ENCODE results near the gene F3. TPM values are rescaled to one million over a fixed set of nuclear protein-coding genes. Genes with fewer than 3 reads are reported as not detected.
"Not testable (repeated sequence)": the region's sequence is repeated elsewhere in the genome, so short reads cannot be mapped to it uniquely, and the experiment has no call there.

Gene F3
- total RNA-seq, 2 experiments from 2014 or later: not detected

DNA sequence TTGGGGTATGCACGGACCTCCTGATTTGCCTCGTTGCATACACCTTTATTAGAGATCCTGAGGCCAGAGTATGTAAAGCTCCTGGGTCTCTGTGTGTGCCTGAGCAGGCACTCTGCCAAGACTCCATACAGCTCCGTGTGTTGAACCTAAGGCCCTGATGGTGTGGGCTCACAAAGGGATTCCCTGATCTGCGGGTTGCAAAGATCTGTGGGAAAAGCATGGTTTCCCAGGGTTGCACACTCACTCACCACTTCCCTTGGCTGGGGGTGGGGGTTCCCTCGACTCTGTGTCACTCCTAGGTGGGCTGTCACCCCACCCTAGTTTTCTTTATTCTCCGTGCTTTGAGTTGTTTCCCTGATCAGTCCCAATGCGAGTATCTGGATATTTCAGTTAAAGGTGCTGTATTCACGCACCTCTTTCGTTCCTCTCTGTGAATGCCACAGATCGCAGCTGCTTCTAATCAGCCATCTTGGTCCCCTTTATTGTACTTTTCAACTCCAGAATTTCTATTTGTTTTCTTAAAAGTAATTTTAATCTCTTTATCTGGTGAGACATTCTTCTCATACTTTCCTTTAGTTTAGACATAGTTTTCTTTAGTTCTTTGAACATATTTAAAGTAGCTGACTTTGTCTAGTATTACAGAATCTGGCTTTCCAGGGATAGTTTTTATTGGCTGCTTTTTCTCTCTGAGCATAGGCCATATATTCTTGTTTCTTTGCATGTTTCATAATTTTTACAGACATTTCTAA lies 39.0 kb upstream of the F3 start:
- no peak overlapping the region for H3K27ac Mint-ChIP-seq
- peaks cover 7% of the 10 kb centered on the region for H3K9me3 Mint-ChIP-seq
- ChIA-PET CTCF (no interaction called here), POLR2A (no interaction called here)
- ATAC-seq: no peak
- peaks cover 3% of the 10 kb centered on the region for H3K27me3 Mint-ChIP-seq
- H3K4me3 Mint-ChIP-seq: no peak overlapping the region
- intact Hi-C loops (cut with micrococcal nuclease): no loop called here
- H3K36me3 Mint-ChIP-seq (ENCODE audit: low read depth): no peaks in the 10 kb centered on the region
- H3K4me1 Mint-ChIP-seq (ENCODE audit: low read depth): no peaks in the 10 kb centered on the region
- no peak for DNase-seq
- TF ChIP-seq, protein P1, sequence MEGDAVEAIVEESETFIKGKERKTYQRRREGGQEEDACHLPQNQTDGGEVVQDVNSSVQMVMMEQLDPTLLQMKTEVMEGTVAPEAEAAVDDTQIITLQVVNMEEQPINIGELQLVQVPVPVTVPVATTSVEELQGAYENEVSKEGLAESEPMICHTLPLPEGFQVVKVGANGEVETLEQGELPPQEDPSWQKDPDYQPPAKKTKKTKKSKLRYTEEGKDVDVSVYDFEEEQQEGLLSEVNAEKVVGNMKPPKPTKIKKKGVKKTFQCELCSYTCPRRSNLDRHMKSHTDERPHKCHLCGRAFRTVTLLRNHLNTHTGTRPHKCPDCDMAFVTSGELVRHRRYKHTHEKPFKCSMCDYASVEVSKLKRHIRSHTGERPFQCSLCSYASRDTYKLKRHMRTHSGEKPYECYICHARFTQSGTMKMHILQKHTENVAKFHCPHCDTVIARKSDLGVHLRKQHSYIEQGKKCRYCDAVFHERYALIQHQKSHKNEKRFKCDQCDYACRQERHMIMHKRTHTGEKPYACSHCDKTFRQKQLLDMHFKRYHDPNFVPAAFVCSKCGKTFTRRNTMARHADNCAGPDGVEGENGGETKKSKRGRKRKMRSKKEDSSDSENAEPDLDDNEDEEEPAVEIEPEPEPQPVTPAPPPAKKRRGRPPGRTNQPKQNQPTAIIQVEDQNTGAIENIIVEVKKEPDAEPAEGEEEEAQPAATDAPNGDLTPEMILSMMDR (IDR thresholded peaks at IDR 0.05): no peak

GRCh38 chr1:94579876-94580294 lies 38.3 kb upstream of the F3 start:
- POLR2A ChIA-PET: no interaction called here
- Mint-ChIP-seq H3K36me3 (ENCODE audit: low read depth) (no peaks in the 10 kb centered on the region), H3K9me3 (peaks cover 7% of the 10 kb centered on the region), H3K4me3 (no peak overlapping the region), H3K4me1 (ENCODE audit: low read depth) (no peaks in the 10 kb centered on the region), H3K27ac (no peak overlapping the region), H3K27me3 (peaks cover 3% of the 10 kb centered on the region)
- no peak for ATAC-seq
- intact Hi-C loops (cut with micrococcal nuclease): no loop called here
- CTCF ChIA-PET: no interaction called here
- TF ChIP-seq, protein P1 (IDR thresholded peaks at IDR 0.05): no peak
- no peak for DNase-seq

DNA sequence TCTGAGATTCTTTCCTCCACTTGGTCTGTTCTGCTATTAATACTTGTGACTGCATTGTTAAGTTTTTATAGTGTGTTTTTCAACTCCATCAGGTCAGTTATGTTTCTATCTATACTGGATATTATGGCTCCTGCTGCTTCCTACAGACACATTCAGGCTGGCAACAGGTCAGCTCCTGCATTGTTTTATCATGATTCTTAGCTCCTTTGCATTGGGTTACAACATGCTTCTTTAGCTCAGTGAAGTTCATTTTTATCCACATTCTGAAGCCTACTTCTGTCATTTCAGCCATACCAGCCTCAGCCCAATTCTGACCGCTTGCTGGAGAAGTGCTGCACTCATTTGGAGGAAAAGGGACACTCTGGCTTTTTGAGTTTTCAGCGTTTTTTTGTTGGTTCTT lies 37.3 kb upstream of the F3 start:
- TF ChIP-seq, protein P1 (IDR thresholded peaks at IDR 0.05): no peak
- DNase-seq (no peak), ATAC-seq (no peak)
- no peak overlapping the region for H3K27ac Mint-ChIP-seq
- intact Hi-C loops (cut with micrococcal nuclease): no loop called here
- POLR2A ChIA-PET: no interaction called here
- H3K36me3 Mint-ChIP-seq (ENCODE audit: low read depth): no peaks in the 10 kb centered on the region
- no peak overlapping the region for H3K4me3 Mint-ChIP-seq
- no peaks in the 10 kb centered on the region for H3K4me1 Mint-ChIP-seq (ENCODE audit: low read depth)
- CTCF ChIA-PET: no interaction called here
- no peaks in the 10 kb centered on the region for H3K27me3 Mint-ChIP-seq
- peaks cover 7% of the 10 kb centered on the region for H3K9me3 Mint-ChIP-seq

DNA sequence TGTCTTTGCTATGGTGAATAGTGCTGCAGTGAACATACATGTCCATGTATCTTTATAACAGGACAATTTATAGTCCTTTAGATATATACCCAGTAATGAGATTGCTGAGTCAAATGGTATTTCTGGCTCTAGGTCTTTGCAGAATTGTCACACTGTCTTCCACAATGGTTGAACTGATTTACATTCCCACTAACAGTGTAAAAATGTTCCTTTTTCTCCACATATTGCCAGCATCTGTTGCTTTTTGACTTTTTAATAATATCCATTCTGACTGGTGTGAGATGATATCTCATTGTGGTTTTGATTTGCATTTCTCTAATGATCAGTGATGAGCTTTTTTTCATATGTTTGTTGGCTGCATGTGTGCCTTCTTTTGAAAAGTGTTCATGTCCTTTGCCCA lies 32.4 kb upstream of the F3 start:
- H3K9me3 Mint-ChIP-seq: peaks cover 22% of the 10 kb centered on the region
- DNase-seq; H3K4me1 Mint-ChIP-seq (ENCODE audit: low read depth); CTCF ChIA-PET; H3K4me3 Mint-ChIP-seq; POLR2A ChIA-PET; intact Hi-C loops (cut with micrococcal nuclease); H3K36me3 Mint-ChIP-seq (ENCODE audit: low read depth); H3K27ac Mint-ChIP-seq; H3K27me3 Mint-ChIP-seq; ATAC-seq: not testable (repeated sequence)

GRCh38 chr1:94572780-94573179 lies 31.2 kb upstream of the F3 start:
- POLR2A ChIA-PET: no interaction called here
- TF ChIP-seq, protein P1 (IDR thresholded peaks at IDR 0.05): no peak
- CTCF ChIA-PET: no interaction called here
- Mint-ChIP-seq H3K36me3 (ENCODE audit: low read depth) (no peaks in the 10 kb centered on the region), H3K4me3 (no peak overlapping the region), H3K9me3 (peaks cover 22% of the 10 kb centered on the region), H3K27ac (no peak overlapping the region), H3K4me1 (ENCODE audit: low read depth) (no peaks in the 10 kb centered on the region), H3K27me3 (no peaks in the 10 kb centered on the region)
- ATAC-seq: no peak
- no peak for DNase-seq
- intact Hi-C loops (cut with micrococcal nuclease): no loop called here

DNA sequence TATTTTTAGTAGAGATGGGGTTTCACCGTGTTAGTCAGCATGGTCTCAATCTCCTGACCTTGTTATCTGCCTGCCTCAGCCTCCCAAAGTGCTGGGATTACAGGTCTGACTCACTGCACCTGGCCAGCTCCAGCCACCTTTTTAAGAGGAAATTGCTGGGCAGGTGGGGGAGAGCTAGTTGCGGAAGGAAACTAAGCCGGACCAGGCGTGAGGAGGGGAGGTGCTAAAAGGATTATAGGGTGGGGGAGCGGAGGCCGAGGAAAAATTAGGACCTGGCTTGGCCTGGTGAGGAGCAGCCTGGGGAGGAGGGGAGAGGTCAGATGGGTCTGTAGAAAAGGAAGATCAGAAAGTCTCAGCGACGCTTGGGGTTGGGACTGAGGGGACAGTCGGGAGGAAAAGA lies 29.4 kb upstream of the F3 start:
- H3K27ac Mint-ChIP-seq; DNase-seq; POLR2A ChIA-PET; H3K4me1 Mint-ChIP-seq (ENCODE audit: low read depth); intact Hi-C loops (cut with micrococcal nuclease); H3K36me3 Mint-ChIP-seq (ENCODE audit: low read depth); H3K4me3 Mint-ChIP-seq; CTCF ChIA-PET; ATAC-seq; H3K27me3 Mint-ChIP-seq: not testable (repeated sequence)
- peaks cover 15% of the 10 kb centered on the region for H3K9me3 Mint-ChIP-seq

DNA sequence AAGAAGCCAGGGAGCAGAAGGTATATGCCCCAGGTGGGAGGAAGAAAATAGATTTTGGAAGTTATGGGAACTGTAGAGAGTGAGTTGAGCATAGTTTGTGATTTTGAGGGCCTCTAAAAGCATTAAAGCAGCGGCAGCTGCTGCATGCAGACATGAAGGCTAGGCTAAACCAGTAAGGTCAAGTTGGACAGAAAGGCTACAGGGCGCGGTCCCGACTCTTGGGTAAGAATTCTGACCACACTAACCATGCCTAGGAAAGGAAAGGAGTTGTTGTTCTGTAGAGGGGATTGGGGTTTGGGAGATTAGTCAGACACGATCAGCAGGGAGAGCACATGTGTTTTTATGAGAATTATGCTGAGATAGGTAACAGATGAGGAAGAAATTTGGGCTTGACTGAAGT lies 27.2 kb upstream of the F3 start:
- H3K4me3 Mint-ChIP-seq; intact Hi-C loops (cut with micrococcal nuclease); H3K27me3 Mint-ChIP-seq; H3K4me1 Mint-ChIP-seq (ENCODE audit: low read depth); DNase-seq; ATAC-seq; POLR2A ChIA-PET; H3K27ac Mint-ChIP-seq; CTCF ChIA-PET; H3K36me3 Mint-ChIP-seq (ENCODE audit: low read depth): not testable (repeated sequence)
- H3K9me3 Mint-ChIP-seq: peaks cover 15% of the 10 kb centered on the region

- CTCF ChIA-PET: interaction anchor here (0.6 kb wide), 1 partner anchor 183 kb away, joined by 3 read pairs; no protein-coding TSS in a partner anchor
- not testable (repeated sequence) for H3K4me3 Mint-ChIP-seq
Measured at GRCh38 chr1:94567975-94568607, 26.5 kb upstream of the F3 start.

More at GRCh38 chr1:94567975-94568607, 26.5 kb upstream of the F3 start:
- POLR2A ChIA-PET; H3K4me1 Mint-ChIP-seq (ENCODE audit: low read depth); H3K27ac Mint-ChIP-seq; intact Hi-C loops (cut with micrococcal nuclease); ATAC-seq; H3K36me3 Mint-ChIP-seq (ENCODE audit: low read depth); DNase-seq; H3K27me3 Mint-ChIP-seq: not testable (repeated sequence)
- peaks cover 14% of the 10 kb centered on the region for H3K9me3 Mint-ChIP-seq

All from activated CD8-positive, alpha-beta T cell treated with anti-CD3 and anti-CD28 coated beads for 36 hours (primary cell).